B cell (primary cell): Measurements from ENCODE around the gene SALL1. TPM values are rescaled to one million over a fixed set of nuclear protein-coding genes. Genes with fewer than 3 reads are reported as not detected.

Source experiments
- ATAC-seq: fragments of 200-7000 bp; cut with Tn5 transposase; one replicate; pipeline ENCODE4 v1.10.0; 2021; ENCODE audit warnings: low read depth, mild to moderate bottlenecking, moderate number of reproducible peaks, moderate library complexity
- CTCF ChIA-PET: fragments of 350-600 bp; sonication (Branson Sonifier 250); formaldehyde crosslinking; loops from one replicate; lab custom pipeline; 2021; ENCODE audit warnings: antibody characterized with exemption, inconsistent platforms; lab: Charles Lee
- POLR2A ChIA-PET: fragments of 350-600 bp; sonication (Branson Sonifier 250); formaldehyde crosslinking; loops from one replicate; lab custom pipeline; 2021; ENCODE audit warnings: antibody characterized with exemption; lab: Charles Lee
- DNase-seq: peaks from one replicate; pipeline ENCODE4 v3.0.0; 2013
- H2AFZ ChIP-seq: 2 replicates; pipeline ENCODE4 v1.6.1; 2012; ENCODE audit warnings: mild to moderate bottlenecking, low read depth, low read length; ENCODE audit not compliant: insufficient read depth, poor library complexity, severe bottlenecking
- H3K27ac ChIP-seq, 2 donors: 1 replicate in 1 of 2; 2 replicates in 1 of 2; pipeline ENCODE4 v1.5.1; 2012 to 2013; ENCODE audit warnings: low read length in 2 of 2, mild to moderate bottlenecking in 2 of 2, moderate library complexity in 1 of 2
- H3K27me3 ChIP-seq, 4 experiments: fragments of 200-600 bp in 1 of 4; sonication (generic) in 1 of 4; replicated peaks in 1 of 4; 1 replicate in 2 of 4; 2 replicates in 2 of 4; pipeline versions ENCODE4 v1.6.1 to v1.7.0; 2013 to 2016; ENCODE audit warnings: low read length in 3 of 4, mild to moderate bottlenecking in 2 of 4, mixed read lengths in 1 of 4, moderate library complexity in 1 of 4; ENCODE audit not compliant: insufficient read depth in 4 of 4, control insufficient read depth in 3 of 4; ENCODE audit errors: control extremely low read depth in 1 of 4
- H3K36me3 ChIP-seq, 2 experiments: replicated peaks in 1 of 2; 1 replicate in 1 of 2; 2 replicates in 1 of 2; pipeline versions ENCODE4 v1.6.1 to v1.7.1; 2013; ENCODE audit warnings: low read length in 1 of 2; ENCODE audit not compliant: insufficient read depth in 2 of 2, control insufficient read depth in 1 of 2; ENCODE audit errors: control extremely low read depth in 1 of 2, extremely low read depth in 1 of 2
- H3K4me1 ChIP-seq, 2 donors: fragments of 200-600 bp in 1 of 2; sonication (generic) in 1 of 2; 1 replicate in 1 of 2; 2 replicates in 1 of 2; pipeline versions ENCODE4 v1.5.1 to v1.6.1; 2013 to 2017; ENCODE audit warnings: low read length in 2 of 2; ENCODE audit not compliant: control insufficient read depth in 2 of 2, insufficient read depth in 2 of 2
- H3K4me2 ChIP-seq: replicated peaks from 2 replicates; pipeline ENCODE3; 2012; ENCODE audit warnings: mild to moderate bottlenecking, low read depth, low read length; ENCODE audit not compliant: poor library complexity, severe bottlenecking
- H3K4me3 ChIP-seq, 5 experiments: fragments of 200-600 bp in 1 of 5; sonication (generic) in 1 of 5; 1 replicate in 3 of 5; 2 replicates in 2 of 5; pipeline versions ENCODE4 v1.5.1 to v1.7.0; 2011 to 2016; ENCODE audit warnings: low read length in 4 of 5, mild to moderate bottlenecking in 4 of 5, low read depth in 2 of 5, control low read depth in 1 of 5, moderate library complexity in 1 of 5; ENCODE audit not compliant: insufficient read depth in 1 of 5; ENCODE audit errors: control extremely low read depth in 1 of 5, extremely low read depth in 1 of 5
- H3K79me2 ChIP-seq: fragments of 200-600 bp; sonication (generic); one replicate; pipeline ENCODE4 v1.6.0; 2016; ENCODE audit warnings: low read length; ENCODE audit not compliant: control insufficient read depth, insufficient read depth
- H3K9ac ChIP-seq: fragments of 200-600 bp; sonication (generic); 2 replicates; pipeline ENCODE4 v1.6.1; 2017; ENCODE audit warnings: mild to moderate bottlenecking, low read length, moderate library complexity
- H3K9me3 ChIP-seq, 3 donors: one replicate each; pipeline versions ENCODE4 v1.6.1 to v1.7.1; 2013; ENCODE audit warnings: low read length in 2 of 3; ENCODE audit not compliant: control insufficient read depth in 2 of 3, insufficient read depth in 1 of 3; ENCODE audit errors: control extremely low read depth in 1 of 3
- H4K20me1 ChIP-seq: 2 replicates; pipeline ENCODE4 v1.6.0; 2012; ENCODE audit warnings: mild to moderate bottlenecking, low read length; ENCODE audit not compliant: insufficient read depth, control insufficient read depth, poor library complexity, severe bottlenecking
- H3K27ac Mint-ChIP-seq: one replicate; pipeline ENCODE4 v1.8.0; 2021; ENCODE audit warnings: mixed read lengths
- H3K27me3 Mint-ChIP-seq: one replicate; pipeline ENCODE4 v1.8.0; 2021; ENCODE audit warnings: mixed read lengths
- H3K4me1 Mint-ChIP-seq: one replicate; pipeline ENCODE4 v1.8.0; 2021; ENCODE audit warnings: mixed read lengths
- H3K4me3 Mint-ChIP-seq: one replicate; pipeline ENCODE4 v1.8.0; 2021; ENCODE audit warnings: mixed read lengths
- H3K9me3 Mint-ChIP-seq: one replicate; pipeline ENCODE4 v1.8.0; 2022; ENCODE audit warnings: mixed read lengths; ENCODE audit not compliant: insufficient read depth
- CTCF ChIP-seq: fragments of 200-600 bp; IDR thresholded peaks from one replicate; pipeline ENCODE4 v1.8.0; 2022; ENCODE audit warnings: antibody characterized with exemption, mild to moderate bottlenecking
- EZH2 ChIP-seq: IDR thresholded peaks from 2 replicates; pipeline ENCODE4 v1.6.1; 2012; ENCODE audit warnings: borderline replicate concordance, low read depth, mild to moderate bottlenecking, moderate library complexity, low read length; ENCODE audit not compliant: insufficient read depth, poor library complexity, severe bottlenecking
- WGBS: methylation state at CpG from one replicate; pipeline ENCODE4 v1.1.5; 2013; ENCODE audit warnings: missing lambda C conversion rate; ENCODE audit not compliant: insufficient coverage; 5-methylcytosine and 5-hydroxymethylcytosine counted together
- intact Hi-C: fragments of 100-400 bp; cut with micrococcal nuclease; formaldehyde crosslinking; loops from one replicate; pipeline ENCODE4 v1.10.0; 2022
- polyA plus RNA-seq: library from polyadenylated mRNA; depleted of rRNA; stranded (reverse); fragments of >200 nt; gene quantifications from 2 replicates; pipeline ENCODE4 v1.2.3, GENCODE V29; 2012
- total RNA-seq, 2 donors: library from RNA; stranded (reverse); fragments of 120-200 nt in 1 of 2; gene quantifications; 1 replicate in 1 of 2; 2 replicates in 1 of 2; pipeline versions ENCODE4 v1.2.3 to v1.2.4, GENCODE V29; 2013 to 2022

The SALL1 gene
- total and polyA plus RNA-seq, 2 donors (not counting 1 experiment from before 2014, with no cell fraction given): not detected

- intact Hi-C loops: no loop called here
- CTCF ChIA-PET: no interaction called here
- Histone ChIP-seq H4K20me1 (no peaks in the 10 kb centered on the region), H3K36me3 (no peaks in the 10 kb centered on the region), H3K27ac (no peak overlapping the region), H3K4me3 (no peak overlapping the region), H2AFZ (no peak overlapping the region), H3K4me2 (no peak overlapping the region), H3K27me3 (peaks cover 0 to 18% (median 2%) of the 10 kb centered on the region in 4 experiments), H3K79me2 (no peaks in the 10 kb centered on the region), H3K9me3 (peaks cover 0 to 15% (median 0%) of the 10 kb centered on the region in 3 donors), H3K9ac (no peak overlapping the region), H3K4me1 (no peaks in the 10 kb centered on the region)
- Mint-ChIP-seq H3K27ac (no peak overlapping the region), H3K27me3 (peaks cover 33% of the 10 kb centered on the region), H3K4me3 (no peak overlapping the region), H3K4me1 (no peaks in the 10 kb centered on the region), H3K9me3 (no peaks in the 10 kb centered on the region)
- TF ChIP-seq CTCF: no peak
- TF ChIP-seq EZH2: no peak
- POLR2A ChIA-PET: no interaction called here
- ATAC-seq: no peak
- DNase-seq: no peak
- WGBS: no CpG with 5 or more reads among the region's 6 CpGs
These were observed 18.5 kb downstream of the SALL1 start for GRCh38 chr16:51132490-51133115.

DNA sequence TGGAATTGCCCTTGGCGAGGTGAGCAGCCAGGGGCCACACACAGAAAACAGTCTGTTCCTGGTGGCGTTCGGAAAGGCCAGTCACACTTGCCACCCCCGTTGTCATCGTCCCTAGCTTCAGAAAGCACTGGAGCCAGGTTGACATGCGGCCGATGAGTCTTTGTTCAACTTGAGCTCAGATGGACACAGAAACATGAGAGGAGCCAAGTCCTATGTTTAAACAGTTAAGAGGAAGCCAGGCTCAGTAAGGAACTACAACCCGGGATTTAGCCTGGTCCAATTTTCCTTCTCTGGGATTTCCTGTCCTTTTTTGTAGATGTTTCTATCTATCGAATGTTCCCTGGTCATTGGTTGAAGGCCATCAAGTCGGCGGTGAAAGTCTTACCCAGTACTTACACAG lies 19.5 kb downstream of the SALL1 start:
- H3K4me3 ChIP-seq: no peak overlapping the region
- WGBS: 85% methylated on average over 11 of the region's 11 CpGs
- H3K4me3 Mint-ChIP-seq: no peak overlapping the region
- peaks cover 0 to 18% (median 2%) of the 10 kb centered on the region in 4 experiments for H3K27me3 ChIP-seq
- no peaks in the 10 kb centered on the region for H3K9me3 Mint-ChIP-seq
- TF ChIP-seq CTCF (no peak), EZH2 (no peak)
- intact Hi-C loops: no loop called here
- DNase-seq (no peak), ATAC-seq (no peak)
- H3K36me3 ChIP-seq: no peaks in the 10 kb centered on the region
- no peak overlapping the region for H3K4me2 ChIP-seq
- no peak overlapping the region for H3K9ac ChIP-seq
- ChIA-PET POLR2A (no interaction called here), CTCF (no interaction called here)
- H3K9me3 ChIP-seq: peaks cover 0 to 10% (median 0%) of the 10 kb centered on the region in 3 donors
- no peak overlapping the region for H2AFZ ChIP-seq
- no peak overlapping the region for H3K27ac ChIP-seq
- H4K20me1 ChIP-seq: no peaks in the 10 kb centered on the region
- no peaks in the 10 kb centered on the region for H3K79me2 ChIP-seq
- no peaks in the 10 kb centered on the region for H3K4me1 ChIP-seq
- no peak overlapping the region for H3K27ac Mint-ChIP-seq
- H3K27me3 Mint-ChIP-seq: peaks cover 33% of the 10 kb centered on the region
- H3K4me1 Mint-ChIP-seq: no peaks in the 10 kb centered on the region
